B cell (primary cell): ENCODE results near the gene GLI1. TPM values are rescaled to one million over a fixed set of nuclear protein-coding genes. Genes with fewer than 3 reads are reported as not detected.
A peak's percentile ranks its signal among the peaks of the same experiment; 100 is the strongest.

Source experiments
- ATAC-seq: fragments of 200-7000 bp; cut with Tn5 transposase; one replicate; pipeline ENCODE4 v1.10.0; 2021; ENCODE audit warnings: low read depth, mild to moderate bottlenecking, moderate number of reproducible peaks, moderate library complexity
- CTCF ChIA-PET: fragments of 350-600 bp; sonication (Branson Sonifier 250); formaldehyde crosslinking; loops from one replicate; lab custom pipeline; 2021; ENCODE audit warnings: antibody characterized with exemption, inconsistent platforms; lab: Charles Lee
- POLR2A ChIA-PET: fragments of 350-600 bp; sonication (Branson Sonifier 250); formaldehyde crosslinking; loops from one replicate; lab custom pipeline; 2021; ENCODE audit warnings: antibody characterized with exemption; lab: Charles Lee
- DNase-seq: peaks from one replicate; pipeline ENCODE4 v3.0.0; 2013
- H2AFZ ChIP-seq: 2 replicates; pipeline ENCODE4 v1.6.1; 2012; ENCODE audit warnings: mild to moderate bottlenecking, low read depth, low read length; ENCODE audit not compliant: insufficient read depth, poor library complexity, severe bottlenecking
- H3K27ac ChIP-seq, 2 donors: 1 replicate in 1 of 2; 2 replicates in 1 of 2; pipeline ENCODE4 v1.5.1; 2012 to 2013; ENCODE audit warnings: low read length in 2 of 2, mild to moderate bottlenecking in 2 of 2, moderate library complexity in 1 of 2
- H3K27me3 ChIP-seq, 4 experiments: fragments of 200-600 bp in 1 of 4; sonication (generic) in 1 of 4; replicated peaks in 1 of 4; 1 replicate in 2 of 4; 2 replicates in 2 of 4; pipeline versions ENCODE4 v1.6.1 to v1.7.0; 2013 to 2016; ENCODE audit warnings: low read length in 3 of 4, mild to moderate bottlenecking in 2 of 4, mixed read lengths in 1 of 4, moderate library complexity in 1 of 4; ENCODE audit not compliant: insufficient read depth in 4 of 4, control insufficient read depth in 3 of 4; ENCODE audit errors: control extremely low read depth in 1 of 4
- H3K36me3 ChIP-seq, 2 experiments: replicated peaks in 1 of 2; 1 replicate in 1 of 2; 2 replicates in 1 of 2; pipeline versions ENCODE4 v1.6.1 to v1.7.1; 2013; ENCODE audit warnings: low read length in 1 of 2; ENCODE audit not compliant: insufficient read depth in 2 of 2, control insufficient read depth in 1 of 2; ENCODE audit errors: control extremely low read depth in 1 of 2, extremely low read depth in 1 of 2
- H3K4me1 ChIP-seq, 2 donors: fragments of 200-600 bp in 1 of 2; sonication (generic) in 1 of 2; 1 replicate in 1 of 2; 2 replicates in 1 of 2; pipeline versions ENCODE4 v1.5.1 to v1.6.1; 2013 to 2017; ENCODE audit warnings: low read length in 2 of 2; ENCODE audit not compliant: control insufficient read depth in 2 of 2, insufficient read depth in 2 of 2
- H3K4me2 ChIP-seq: replicated peaks from 2 replicates; pipeline ENCODE3; 2012; ENCODE audit warnings: mild to moderate bottlenecking, low read depth, low read length; ENCODE audit not compliant: poor library complexity, severe bottlenecking
- H3K4me3 ChIP-seq, 5 experiments: fragments of 200-600 bp in 1 of 5; sonication (generic) in 1 of 5; 1 replicate in 3 of 5; 2 replicates in 2 of 5; pipeline versions ENCODE4 v1.5.1 to v1.7.0; 2011 to 2016; ENCODE audit warnings: low read length in 4 of 5, mild to moderate bottlenecking in 4 of 5, low read depth in 2 of 5, control low read depth in 1 of 5, moderate library complexity in 1 of 5; ENCODE audit not compliant: insufficient read depth in 1 of 5; ENCODE audit errors: control extremely low read depth in 1 of 5, extremely low read depth in 1 of 5
- H3K79me2 ChIP-seq: fragments of 200-600 bp; sonication (generic); one replicate; pipeline ENCODE4 v1.6.0; 2016; ENCODE audit warnings: low read length; ENCODE audit not compliant: control insufficient read depth, insufficient read depth
- H3K9ac ChIP-seq: fragments of 200-600 bp; sonication (generic); 2 replicates; pipeline ENCODE4 v1.6.1; 2017; ENCODE audit warnings: mild to moderate bottlenecking, low read length, moderate library complexity
- H3K9me3 ChIP-seq, 3 donors: one replicate each; pipeline versions ENCODE4 v1.6.1 to v1.7.1; 2013; ENCODE audit warnings: low read length in 2 of 3; ENCODE audit not compliant: control insufficient read depth in 2 of 3, insufficient read depth in 1 of 3; ENCODE audit errors: control extremely low read depth in 1 of 3
- H4K20me1 ChIP-seq: 2 replicates; pipeline ENCODE4 v1.6.0; 2012; ENCODE audit warnings: mild to moderate bottlenecking, low read length; ENCODE audit not compliant: insufficient read depth, control insufficient read depth, poor library complexity, severe bottlenecking
- H3K27ac Mint-ChIP-seq: one replicate; pipeline ENCODE4 v1.8.0; 2021; ENCODE audit warnings: mixed read lengths
- H3K27me3 Mint-ChIP-seq: one replicate; pipeline ENCODE4 v1.8.0; 2021; ENCODE audit warnings: mixed read lengths
- H3K4me1 Mint-ChIP-seq: one replicate; pipeline ENCODE4 v1.8.0; 2021; ENCODE audit warnings: mixed read lengths
- H3K4me3 Mint-ChIP-seq: one replicate; pipeline ENCODE4 v1.8.0; 2021; ENCODE audit warnings: mixed read lengths
- H3K9me3 Mint-ChIP-seq: one replicate; pipeline ENCODE4 v1.8.0; 2022; ENCODE audit warnings: mixed read lengths; ENCODE audit not compliant: insufficient read depth
- EZH2 ChIP-seq: IDR thresholded peaks from 2 replicates; pipeline ENCODE4 v1.6.1; 2012; ENCODE audit warnings: borderline replicate concordance, low read depth, mild to moderate bottlenecking, moderate library complexity, low read length; ENCODE audit not compliant: insufficient read depth, poor library complexity, severe bottlenecking
- WGBS: methylation state at CpG from one replicate; pipeline ENCODE4 v1.1.5; 2013; ENCODE audit warnings: missing lambda C conversion rate; ENCODE audit not compliant: insufficient coverage; 5-methylcytosine and 5-hydroxymethylcytosine counted together
- intact Hi-C: fragments of 100-400 bp; cut with micrococcal nuclease; formaldehyde crosslinking; loops from one replicate; pipeline ENCODE4 v1.10.0; 2022
- polyA plus RNA-seq: library from polyadenylated mRNA; depleted of rRNA; stranded (reverse); fragments of >200 nt; gene quantifications from 2 replicates; pipeline ENCODE4 v1.2.3, GENCODE V29; 2012
- total RNA-seq, 2 donors: library from RNA; stranded (reverse); fragments of 120-200 nt in 1 of 2; gene quantifications; 1 replicate in 1 of 2; 2 replicates in 1 of 2; pipeline versions ENCODE4 v1.2.3 to v1.2.4, GENCODE V29; 2013 to 2022
- TF ChIP-seq, protein P1 (sequence below): fragments of 200-600 bp; IDR thresholded peaks from one replicate; pipeline ENCODE4 v1.8.0; 2022; ENCODE audit warnings: antibody characterized with exemption, mild to moderate bottlenecking

Gene GLI1
- total and polyA plus RNA-seq, 2 donors (not counting 1 experiment from before 2014, with no cell fraction given), result 4.1 to 5.4 TPM

DNA sequence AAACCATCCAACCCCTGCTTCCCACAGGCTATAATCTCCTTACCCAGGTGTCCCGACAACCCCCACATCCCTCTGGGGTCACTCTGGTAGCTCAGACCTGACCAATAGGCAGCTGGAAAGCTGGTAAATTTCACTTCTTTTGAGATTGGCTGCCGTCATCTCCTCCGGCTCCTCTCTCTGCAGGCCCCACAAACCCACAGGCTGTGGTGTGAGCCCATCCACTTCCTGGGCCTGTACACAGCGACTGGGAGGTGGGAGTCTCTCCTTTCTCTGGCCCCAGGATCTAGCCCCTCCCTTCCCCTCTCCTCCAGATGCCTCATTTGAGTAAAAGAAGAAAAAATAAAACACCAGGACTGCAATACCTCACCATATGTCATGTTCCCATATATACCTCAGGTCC lies 24.3 kb upstream of the GLI1 start:
- intact Hi-C loops, result no loop called here
- 28% methylated on average over 3 of the region's 4 CpGs for WGBS
- CTCF ChIA-PET, result interaction anchor here (0.6 to 2.7 kb wide), 5 partner anchors 14 to 103 kb away, joined by 3 to 8 read pairs (median 5); partner anchors contain the start of gene INHBE
- ATAC-seq (no peak), DNase-seq (no peak)
- H3K27me3 Mint-ChIP-seq, result peaks cover 5% of the 10 kb centered on the region
- peaks cover 3 to 6% of the 10 kb centered on the region in 2 donors for H3K4me1 ChIP-seq
- no peaks in the 10 kb centered on the region for H3K9me3 Mint-ChIP-seq
- no peaks in the 10 kb centered on the region for H4K20me1 ChIP-seq
- H3K79me2 ChIP-seq, result peaks cover 3% of the 10 kb centered on the region
- TF ChIP-seq EZH2, result no peak
- TF ChIP-seq, protein P1, sequence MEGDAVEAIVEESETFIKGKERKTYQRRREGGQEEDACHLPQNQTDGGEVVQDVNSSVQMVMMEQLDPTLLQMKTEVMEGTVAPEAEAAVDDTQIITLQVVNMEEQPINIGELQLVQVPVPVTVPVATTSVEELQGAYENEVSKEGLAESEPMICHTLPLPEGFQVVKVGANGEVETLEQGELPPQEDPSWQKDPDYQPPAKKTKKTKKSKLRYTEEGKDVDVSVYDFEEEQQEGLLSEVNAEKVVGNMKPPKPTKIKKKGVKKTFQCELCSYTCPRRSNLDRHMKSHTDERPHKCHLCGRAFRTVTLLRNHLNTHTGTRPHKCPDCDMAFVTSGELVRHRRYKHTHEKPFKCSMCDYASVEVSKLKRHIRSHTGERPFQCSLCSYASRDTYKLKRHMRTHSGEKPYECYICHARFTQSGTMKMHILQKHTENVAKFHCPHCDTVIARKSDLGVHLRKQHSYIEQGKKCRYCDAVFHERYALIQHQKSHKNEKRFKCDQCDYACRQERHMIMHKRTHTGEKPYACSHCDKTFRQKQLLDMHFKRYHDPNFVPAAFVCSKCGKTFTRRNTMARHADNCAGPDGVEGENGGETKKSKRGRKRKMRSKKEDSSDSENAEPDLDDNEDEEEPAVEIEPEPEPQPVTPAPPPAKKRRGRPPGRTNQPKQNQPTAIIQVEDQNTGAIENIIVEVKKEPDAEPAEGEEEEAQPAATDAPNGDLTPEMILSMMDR, result no peak
- no peak overlapping the region for H3K4me3 ChIP-seq
- H3K4me2 ChIP-seq, result no peak overlapping the region
- H3K36me3 ChIP-seq, result no peaks in the 10 kb centered on the region
- H3K9ac ChIP-seq, result no peak overlapping the region
- H3K27ac ChIP-seq, result no peak overlapping the region
- H3K27me3 ChIP-seq, result no peaks in the 10 kb centered on the region
- peak overlapping the region; percentile 0 for H2AFZ ChIP-seq
- H3K9me3 ChIP-seq, result no peaks in the 10 kb centered on the region
- peaks cover 10% of the 10 kb centered on the region for H3K4me1 Mint-ChIP-seq
- H3K4me3 Mint-ChIP-seq, result no peak overlapping the region
- peak overlapping the region; percentile 15 for H3K27ac Mint-ChIP-seq
- POLR2A ChIA-PET, result no interaction called here

DNA sequence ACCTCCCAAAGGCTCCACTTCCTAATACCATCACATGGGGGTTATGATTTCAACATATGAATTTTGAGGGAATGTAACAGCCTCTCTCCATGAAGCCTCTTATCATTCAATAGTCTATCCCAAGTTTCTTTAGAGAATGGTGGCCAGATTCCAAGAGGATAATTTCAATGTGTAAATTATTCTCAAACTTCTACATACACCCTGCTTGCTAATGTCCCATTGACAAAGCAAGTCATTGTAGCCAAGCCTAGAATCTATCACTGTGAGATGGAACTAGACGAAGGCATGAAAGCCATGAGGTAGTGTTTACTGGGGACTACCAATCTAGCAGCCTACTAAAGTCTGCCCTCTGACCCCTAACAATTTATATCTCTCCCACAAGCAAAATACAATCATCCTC lies 21.2 kb upstream of the GLI1 start:
- CTCF ChIA-PET, result no interaction called here
- POLR2A ChIA-PET, result no interaction called here
- TF ChIP-seq, protein P1, result no peak
- TF ChIP-seq EZH2, result no peak
- no peak overlapping the region for H2AFZ ChIP-seq
- H3K4me2 ChIP-seq, result no peak overlapping the region
- peaks cover 1 to 11% (median 7%) of the 10 kb centered on the region in 3 donors for H3K9me3 ChIP-seq
- Mint-ChIP-seq H3K27me3 (peaks cover 9% of the 10 kb centered on the region), H3K9me3 (peaks cover 2% of the 10 kb centered on the region), H3K27ac (no peak overlapping the region), H3K4me1 (no peaks in the 10 kb centered on the region), H3K4me3 (no peak overlapping the region)
- no peak overlapping the region for H3K27ac ChIP-seq
- DNase-seq (no peak), ATAC-seq (no peak)
- H4K20me1 ChIP-seq, result no peaks in the 10 kb centered on the region
- WGBS, result no CpG with 5 or more reads among the region's 1 CpG
- H3K27me3 ChIP-seq, result no peaks in the 10 kb centered on the region
- no peaks in the 10 kb centered on the region for H3K36me3 ChIP-seq
- H3K79me2 ChIP-seq, result no peaks in the 10 kb centered on the region
- no peak overlapping the region for H3K4me3 ChIP-seq
- H3K4me1 ChIP-seq, result no peaks in the 10 kb centered on the region
- intact Hi-C loops, result no loop called here
- H3K9ac ChIP-seq, result no peak overlapping the region
